IPS-15b (cell line): ENCODE data around the gene SHC3.

Experiments
- H3K27me3 ChIP-seq: one replicate; pipeline ENCODE4 v1.6.1; 2013; ENCODE audit warnings: low read length; ENCODE audit not compliant: control insufficient read depth, insufficient read depth
- H3K36me3 ChIP-seq: one replicate; pipeline ENCODE4 v1.6.1; 2013; ENCODE audit warnings: low read length; ENCODE audit not compliant: control insufficient read depth, insufficient read depth
- H3K4me1 ChIP-seq: one replicate; pipeline ENCODE4 v1.6.1; 2013; ENCODE audit warnings: mild to moderate bottlenecking, low read length; ENCODE audit not compliant: control insufficient read depth, insufficient read depth
- H3K4me3 ChIP-seq: one replicate; pipeline ENCODE4 v1.5.1; 2013; ENCODE audit warnings: low read depth, low read length
- H3K9ac ChIP-seq: one replicate; pipeline ENCODE4 v1.6.1; 2013; ENCODE audit warnings: low read depth, mild to moderate bottlenecking, low read length
- H3K9me3 ChIP-seq: one replicate; pipeline ENCODE4 v1.6.1; 2013; ENCODE audit warnings: mild to moderate bottlenecking, low read length; ENCODE audit not compliant: control insufficient read depth, insufficient read depth

Gene SHC3

DNA sequence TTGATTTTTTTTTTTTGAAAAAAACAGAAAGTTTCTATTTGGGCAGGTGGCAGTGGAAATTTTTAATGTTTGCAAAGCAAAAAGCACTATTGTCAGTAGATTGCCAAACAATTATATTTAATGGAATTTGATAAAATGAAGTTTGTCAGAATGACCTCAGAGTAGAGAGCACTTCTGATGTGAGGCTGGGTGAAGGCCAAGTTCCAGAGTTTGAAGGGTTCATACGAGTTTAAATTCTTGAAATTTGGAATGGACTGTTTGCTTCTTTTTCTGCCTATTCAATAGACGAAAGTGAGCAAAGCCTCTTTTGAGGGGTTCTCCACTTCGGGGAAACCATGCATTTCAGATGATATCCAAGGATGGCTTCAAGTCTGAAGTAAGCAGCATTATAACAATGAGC is 7.4 kb downstream of the SHC3 start:
- Histone ChIP-seq H3K9ac (no peak overlapping the region), H3K4me3 (no peak overlapping the region), H3K4me1 (no peaks in the 10 kb centered on the region), H3K9me3 (no peaks in the 10 kb centered on the region), H3K36me3 (no peaks in the 10 kb centered on the region), H3K27me3 (peaks cover 13% of the 10 kb centered on the region)

DNA sequence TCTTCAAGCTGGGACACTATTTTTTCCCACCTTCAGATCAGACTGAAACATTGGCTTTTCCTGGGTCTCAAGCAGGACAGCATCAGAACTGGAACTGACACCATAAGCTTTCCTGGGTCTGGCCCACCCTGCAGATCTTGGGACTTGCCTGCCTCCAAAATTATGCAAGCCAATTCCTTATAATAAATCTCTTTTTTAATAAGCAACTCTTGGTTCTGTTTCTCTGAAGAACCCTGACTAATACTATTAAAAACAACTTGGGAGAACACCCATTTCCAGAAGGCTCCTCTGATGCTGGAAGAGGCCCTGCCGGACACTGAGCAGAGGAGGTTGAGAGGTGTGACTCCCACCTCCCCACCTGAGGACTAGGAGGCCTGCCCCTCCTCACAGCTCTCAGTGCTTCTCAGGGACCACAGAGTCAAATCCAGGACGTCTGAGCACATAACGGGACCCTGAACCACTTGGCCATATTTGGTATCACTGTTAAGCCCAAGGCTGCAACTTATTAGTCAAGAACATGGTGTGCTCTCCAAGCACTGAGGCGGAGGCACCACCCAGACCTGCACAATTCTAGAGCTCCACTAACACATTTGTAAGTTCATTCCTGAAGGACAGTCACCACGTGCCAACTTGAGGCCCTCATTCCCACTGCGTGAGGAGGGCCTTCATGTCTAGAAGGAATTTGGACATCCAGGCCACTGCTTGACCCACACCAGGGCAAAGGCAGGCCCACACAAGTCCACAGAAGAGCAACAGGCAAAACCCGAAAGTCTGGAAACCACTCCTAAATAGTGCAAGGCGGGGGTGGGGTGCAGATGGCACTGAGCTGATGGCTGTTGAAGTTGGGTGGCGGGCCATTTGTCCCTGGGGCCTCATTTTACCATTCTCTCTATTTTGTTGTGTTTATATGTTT is 9.5 kb downstream of the SHC3 start:
- H3K4me1 ChIP-seq: no peaks in the 10 kb centered on the region
- H3K4me3 ChIP-seq: no peak overlapping the region
- H3K9me3 ChIP-seq: no peaks in the 10 kb centered on the region
- no peaks in the 10 kb centered on the region for H3K36me3 ChIP-seq
- H3K27me3 ChIP-seq: no peaks in the 10 kb centered on the region
- no peak overlapping the region for H3K9ac ChIP-seq

DNA sequence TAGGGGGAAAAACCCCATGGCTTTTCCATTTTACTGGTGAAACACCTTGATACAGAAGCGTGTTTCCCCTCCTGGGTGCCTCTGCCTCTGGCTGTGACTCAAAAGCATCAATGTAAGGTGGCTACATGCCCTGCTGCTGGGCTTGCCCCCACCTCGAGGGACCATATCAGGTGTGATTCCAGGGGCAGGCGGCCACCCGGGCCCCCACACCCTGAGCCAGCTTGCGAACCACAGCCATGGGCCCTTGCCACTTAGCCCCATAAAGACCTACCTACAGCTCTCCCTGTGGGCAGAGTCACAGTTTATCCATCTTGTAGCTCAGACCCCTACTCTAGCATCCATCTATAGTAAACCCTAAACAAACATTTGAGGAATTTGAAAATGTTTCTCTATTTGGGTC is 10.8 kb downstream of the SHC3 start:
- no peak overlapping the region for H3K4me3 ChIP-seq
- no peaks in the 10 kb centered on the region for H3K36me3 ChIP-seq
- no peak overlapping the region for H3K9ac ChIP-seq
- H3K4me1 ChIP-seq: no peaks in the 10 kb centered on the region
- no peaks in the 10 kb centered on the region for H3K9me3 ChIP-seq
- no peaks in the 10 kb centered on the region for H3K27me3 ChIP-seq

DNA sequence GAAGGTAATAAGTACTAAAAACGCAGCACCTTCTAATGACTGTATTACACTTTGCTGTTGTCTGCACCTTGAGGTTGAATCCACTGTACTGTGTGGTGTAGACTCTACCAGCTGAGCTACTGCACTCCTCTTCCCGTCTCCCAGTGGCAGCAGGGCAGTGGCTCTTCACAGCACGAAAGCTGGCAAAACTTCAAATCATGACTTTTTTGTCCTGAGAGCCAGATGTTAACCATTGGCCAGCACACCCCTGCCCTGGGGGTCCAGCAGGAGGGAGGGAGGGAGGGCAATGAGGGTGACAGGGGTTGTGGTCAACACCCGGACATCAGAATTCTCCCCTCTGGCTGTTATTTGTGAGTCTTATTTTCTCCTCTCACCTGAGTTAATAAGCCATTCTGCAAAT is 11.8 kb downstream of the SHC3 start:
- H3K4me1 ChIP-seq: no peaks in the 10 kb centered on the region
- no peak overlapping the region for H3K4me3 ChIP-seq
- no peaks in the 10 kb centered on the region for H3K36me3 ChIP-seq
- no peak overlapping the region for H3K9ac ChIP-seq
- H3K27me3 ChIP-seq: no peaks in the 10 kb centered on the region
- no peaks in the 10 kb centered on the region for H3K9me3 ChIP-seq

DNA sequence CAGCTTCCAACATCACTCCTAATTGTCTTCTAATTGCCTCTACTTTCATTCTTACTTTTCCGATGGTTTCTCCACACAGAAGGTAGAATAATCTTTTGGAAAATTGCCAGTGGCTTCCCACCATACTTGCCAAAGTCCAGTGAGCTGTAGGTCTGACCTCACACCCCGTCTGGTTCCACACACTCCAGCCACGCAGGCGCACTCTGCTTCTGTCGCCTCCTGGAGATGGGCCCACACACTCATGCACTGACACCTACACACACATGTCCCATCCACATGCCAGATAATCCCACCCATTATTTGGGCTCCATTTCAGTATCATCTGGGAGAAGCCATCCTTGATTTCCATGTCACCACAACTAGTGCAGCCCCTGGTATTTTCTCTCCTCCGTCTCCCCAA is 12.7 kb downstream of the SHC3 start:
- Histone ChIP-seq H3K27me3 (no peaks in the 10 kb centered on the region), H3K4me3 (no peak overlapping the region), H3K9me3 (no peaks in the 10 kb centered on the region), H3K9ac (no peak overlapping the region), H3K4me1 (no peaks in the 10 kb centered on the region), H3K36me3 (no peaks in the 10 kb centered on the region)

DNA sequence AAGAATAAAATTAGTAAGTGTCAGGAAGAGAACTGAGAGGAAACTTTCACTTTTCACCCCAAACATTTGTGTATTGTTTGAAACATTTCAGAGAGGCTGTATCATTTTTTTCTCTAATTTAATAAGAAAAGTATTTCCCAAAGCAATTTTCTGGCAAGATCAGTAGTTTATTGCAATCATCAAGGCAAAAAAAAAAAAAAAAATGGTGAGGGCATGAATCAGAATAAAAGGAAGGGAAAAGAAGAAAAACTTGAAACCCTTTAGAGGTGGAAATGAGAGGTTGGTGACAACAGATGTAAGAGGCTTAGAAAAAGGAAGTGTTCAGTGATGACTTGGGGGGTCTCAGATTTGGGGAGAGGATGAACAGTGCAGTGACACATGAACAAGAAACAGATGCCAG is 13.3 kb downstream of the SHC3 start:
- Histone ChIP-seq H3K9me3 (no peaks in the 10 kb centered on the region), H3K27me3 (no peaks in the 10 kb centered on the region), H3K4me3 (no peak overlapping the region)

DNA sequence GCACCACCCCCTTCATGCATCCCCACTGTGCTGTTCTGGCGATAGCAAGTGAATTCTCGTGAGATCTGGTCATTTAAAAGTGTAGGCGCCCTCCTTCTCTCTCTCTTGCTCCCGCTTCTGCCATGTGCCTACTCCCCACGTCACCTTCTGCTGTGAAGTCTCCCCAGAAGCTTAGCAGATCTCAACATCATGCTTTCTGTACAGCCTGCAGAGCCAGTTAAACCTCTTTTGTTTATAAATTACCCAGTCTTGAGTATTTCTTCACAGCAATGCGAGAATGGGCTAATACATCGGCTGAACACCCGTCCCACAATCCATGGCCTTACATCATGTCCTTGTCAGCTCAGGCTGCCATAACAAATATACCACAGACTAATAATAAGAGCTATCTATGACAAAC is 17.4 kb downstream of the SHC3 start:
- H3K9ac ChIP-seq: no peak overlapping the region
- no peaks in the 10 kb centered on the region for H3K4me1 ChIP-seq
- H3K36me3 ChIP-seq: no peaks in the 10 kb centered on the region
- H3K9me3 ChIP-seq: no peaks in the 10 kb centered on the region
- H3K27me3 ChIP-seq: no peaks in the 10 kb centered on the region
- no peak overlapping the region for H3K4me3 ChIP-seq

More for the DNA sequence above, 13.3 kb downstream of the SHC3 start:
- Histone ChIP-seq H3K9ac (no peak overlapping the region), H3K4me1 (no peaks in the 10 kb centered on the region), H3K36me3 (no peaks in the 10 kb centered on the region)

DNA sequence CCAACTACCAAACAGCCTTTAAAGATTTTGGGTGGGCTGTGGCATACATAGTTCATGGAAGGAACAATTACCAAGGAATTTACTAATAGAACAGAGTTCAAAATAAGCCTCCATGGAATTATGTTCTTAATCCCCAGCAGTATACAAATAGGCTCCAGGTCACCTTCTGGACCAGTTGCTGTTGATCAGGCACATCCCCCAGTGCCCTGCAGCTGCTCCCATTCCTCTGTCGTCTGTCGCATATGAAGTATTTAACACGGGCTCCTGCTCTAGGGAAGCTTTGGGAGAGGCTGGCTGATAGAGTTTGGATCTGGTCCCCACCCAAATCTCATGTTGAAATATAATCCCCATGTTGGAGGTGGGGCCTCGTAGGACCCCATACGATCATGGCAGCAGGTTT is 17.8 kb downstream of the SHC3 start:
- Histone ChIP-seq H3K36me3 (no peaks in the 10 kb centered on the region), H3K27me3 (no peaks in the 10 kb centered on the region), H3K9ac (no peak overlapping the region), H3K9me3 (no peaks in the 10 kb centered on the region), H3K4me3 (no peak overlapping the region), H3K4me1 (no peaks in the 10 kb centered on the region)

DNA sequence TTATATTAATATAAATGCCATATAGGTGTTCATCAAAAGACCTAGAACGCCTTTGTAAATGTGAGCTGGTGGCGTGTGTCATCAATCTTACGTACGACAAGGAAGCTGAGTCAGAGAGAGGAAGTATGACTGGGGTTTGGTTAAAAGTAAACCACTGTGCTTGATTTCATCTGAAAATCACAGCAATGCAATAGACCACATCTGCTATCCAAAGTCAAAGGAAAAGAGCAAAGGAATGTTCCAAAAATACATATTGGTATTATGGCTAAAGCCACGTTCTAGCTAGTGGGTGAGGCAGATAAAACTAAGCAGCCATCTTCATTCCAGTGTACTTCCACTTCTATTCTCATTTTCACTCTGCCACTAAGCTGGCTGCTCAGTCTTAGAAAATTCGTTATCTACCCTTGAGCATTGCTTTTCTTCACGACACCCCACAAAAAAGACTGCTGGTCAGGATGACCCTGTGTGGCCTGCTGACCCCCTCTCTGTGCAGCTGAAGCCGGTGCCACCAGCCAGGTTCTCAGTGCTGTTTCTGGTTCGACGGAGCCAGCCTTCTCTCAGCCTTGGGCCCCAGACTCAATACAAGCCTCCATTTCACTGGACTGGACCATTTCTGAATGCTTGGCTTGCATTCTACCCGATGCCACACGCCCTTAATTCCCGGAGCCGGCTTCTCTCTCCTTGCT is 23.8 kb downstream of the SHC3 start:
- Histone ChIP-seq H3K9ac (no peak overlapping the region), H3K4me1 (no peaks in the 10 kb centered on the region), H3K36me3 (no peaks in the 10 kb centered on the region), H3K9me3 (no peaks in the 10 kb centered on the region), H3K4me3 (no peak overlapping the region), H3K27me3 (no peaks in the 10 kb centered on the region)

DNA sequence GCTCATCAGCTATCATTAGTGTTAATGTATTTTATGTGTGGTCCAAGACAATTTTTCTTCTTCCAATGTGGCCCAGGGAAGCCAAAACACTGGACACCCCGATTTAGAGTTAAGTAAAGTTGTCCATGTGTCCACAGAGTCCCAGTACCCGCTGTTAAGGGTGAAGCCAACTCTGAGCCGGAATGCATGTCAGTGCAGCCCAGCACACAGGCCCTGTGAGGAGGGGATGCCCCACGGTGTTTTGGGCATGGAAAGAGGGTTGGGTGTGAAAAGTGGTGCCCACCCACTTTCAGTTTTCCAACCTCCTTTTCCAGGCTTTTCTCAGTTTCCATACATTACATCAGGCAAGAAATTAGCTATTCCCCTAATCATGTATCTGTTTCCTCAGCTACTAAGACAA is 24.4 kb downstream of the SHC3 start:
- Histone ChIP-seq H3K27me3 (no peaks in the 10 kb centered on the region), H3K9ac (no peak overlapping the region), H3K36me3 (no peaks in the 10 kb centered on the region), H3K4me1 (no peaks in the 10 kb centered on the region), H3K4me3 (no peak overlapping the region), H3K9me3 (no peaks in the 10 kb centered on the region)

DNA sequence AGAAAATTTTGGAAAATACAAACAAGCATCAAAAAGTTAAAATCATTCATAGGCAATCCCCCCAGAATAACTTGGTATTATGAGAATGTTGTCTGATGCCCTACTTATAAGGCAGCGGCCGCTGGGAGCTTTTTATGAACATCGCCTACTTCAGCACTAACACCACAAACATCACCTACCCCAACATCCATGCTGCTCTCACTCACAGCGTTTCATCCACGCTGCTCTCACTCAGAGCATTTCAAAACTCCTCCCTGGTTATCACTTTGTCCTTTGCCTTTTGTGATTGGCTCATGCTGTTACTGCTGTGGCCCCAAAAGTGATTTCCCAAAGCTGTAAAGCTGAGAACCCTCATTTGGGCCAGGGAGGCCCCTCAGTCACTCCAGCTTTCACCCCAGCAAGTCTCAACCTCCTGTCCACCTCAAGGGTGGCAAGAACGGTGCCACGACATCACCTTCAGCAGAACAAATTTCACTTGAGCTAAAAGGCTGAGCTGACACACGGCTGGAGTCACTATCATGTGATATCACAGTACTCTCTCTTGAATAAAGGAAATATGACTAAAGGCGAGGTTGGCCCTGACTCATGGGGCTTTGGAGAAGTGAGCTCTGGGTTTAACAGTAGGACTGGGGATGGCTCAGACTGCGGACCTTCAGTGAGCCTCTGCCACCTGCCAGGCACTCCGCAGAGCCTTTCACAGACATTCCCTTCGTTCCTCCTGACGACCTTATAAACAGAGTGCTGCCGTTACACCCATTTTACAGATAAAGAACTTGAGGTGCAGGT is 25.2 kb downstream of the SHC3 start:
- H3K9me3 ChIP-seq: no peaks in the 10 kb centered on the region
- H3K4me1 ChIP-seq: no peaks in the 10 kb centered on the region
- no peaks in the 10 kb centered on the region for H3K27me3 ChIP-seq
- no peak overlapping the region for H3K4me3 ChIP-seq
- H3K9ac ChIP-seq: no peak overlapping the region
- no peaks in the 10 kb centered on the region for H3K36me3 ChIP-seq
